Calu3 (cell line): Measurements from ENCODE around the gene TBL1X. TPM values are rescaled to one million over a fixed set of nuclear protein-coding genes. Genes with fewer than 3 reads are reported as not detected.
"Not testable (repeated sequence)": the region's sequence is repeated elsewhere in the genome, so short reads cannot be mapped to it uniquely, and the experiment has no call there.

Experiments
- BruUV-seq: library from RNA; stranded (reverse); fragments of 400-500 nt; replicated peaks from 2 replicates; lab custom pipeline; 2021; lab: Mats Ljungman, UMichigan
- CTCF ChIA-PET: fragments of 300-600 bp; sonication (Branson Sonifier 250); formaldehyde crosslinking; loops from one replicate; lab custom pipeline; 2022; ENCODE audit warnings: antibody characterized with exemption; lab: Charles Lee
- DNase-seq: peaks from one replicate; pipeline ENCODE4 v3.0.0; 2022
- H3K27ac Mint-ChIP-seq: one replicate; pipeline ENCODE4 v1.8.0; 2022; ENCODE audit warnings: mixed read lengths; ENCODE audit not compliant: unreplicated experiment
- H3K27me3 Mint-ChIP-seq: one replicate; pipeline ENCODE4 v1.8.0; 2022; ENCODE audit warnings: mixed read lengths; ENCODE audit not compliant: unreplicated experiment
- H3K36me3 Mint-ChIP-seq: one replicate; pipeline ENCODE4 v1.8.0; 2022; ENCODE audit warnings: mild to moderate bottlenecking, moderate library complexity, mixed read lengths; ENCODE audit not compliant: insufficient read depth, unreplicated experiment
- H3K4me1 Mint-ChIP-seq: one replicate; pipeline ENCODE4 v1.8.0; 2022; ENCODE audit warnings: mild to moderate bottlenecking, low read depth, mixed read lengths; ENCODE audit not compliant: unreplicated experiment
- H3K4me3 Mint-ChIP-seq: one replicate; pipeline ENCODE4 v1.8.0; 2022; ENCODE audit warnings: mild to moderate bottlenecking, low read depth, moderate library complexity, mixed read lengths; ENCODE audit not compliant: unreplicated experiment
- H3K9me3 Mint-ChIP-seq: one replicate; pipeline ENCODE4 v1.8.0; 2022; ENCODE audit warnings: low read depth, mixed read lengths; ENCODE audit not compliant: unreplicated experiment
- CTCF ChIP-seq: fragments of 200-600 bp; IDR thresholded peaks from one replicate; pipeline ENCODE4 v1.8.0; 2022; ENCODE audit warnings: antibody characterized with exemption; ENCODE audit not compliant: unreplicated experiment
- intact Hi-C: fragments of 100-400 bp; cut with micrococcal nuclease; formaldehyde crosslinking; loops from one replicate; pipeline ENCODE4 v1.10.0; 2022; ENCODE audit not compliant: unreplicated experiment
- total RNA-seq: library from RNA; stranded (reverse); gene quantifications from 2 replicates; pipeline ENCODE4 v1.2.3, GENCODE V29; 2022

Gene TBL1X
- total RNA-seq, 1 experiment from 2014 or later: 25.0 TPM

GRCh38 chrX:9433596-9433995 is 31.3 kb upstream of the TBL1X start:
- intact Hi-C loops: no loop called here
- CTCF ChIA-PET: no interaction called here
- H3K9me3 Mint-ChIP-seq: no peaks in the 10 kb centered on the region
- H3K27ac Mint-ChIP-seq: no peak overlapping the region
- H3K27me3 Mint-ChIP-seq: no peaks in the 10 kb centered on the region
- no peak for TF ChIP-seq CTCF
- H3K4me1 Mint-ChIP-seq: no peaks in the 10 kb centered on the region
- H3K36me3 Mint-ChIP-seq: no peaks in the 10 kb centered on the region
- BruUV-seq: no TSS peak
- no peak overlapping the region for H3K4me3 Mint-ChIP-seq
- no peak for DNase-seq

- Mint-ChIP-seq H3K9me3 (no peaks in the 10 kb centered on the region), H3K27me3 (no peaks in the 10 kb centered on the region), H3K4me1 (no peaks in the 10 kb centered on the region), H3K27ac (no peak overlapping the region), H3K36me3 (no peaks in the 10 kb centered on the region), H3K4me3 (no peak overlapping the region)
- intact Hi-C loops: no loop called here
- no TSS peak for BruUV-seq
- CTCF ChIA-PET: no interaction called here
- no peak for TF ChIP-seq CTCF
- DNase-seq: no peak
Observed at GRCh38 chrX:9434051-9434550, 30.8 kb upstream of the TBL1X start.

- BruUV-seq, H3K27me3 Mint-ChIP-seq, H3K36me3 Mint-ChIP-seq: not testable (repeated sequence)
Observed at GRCh38 chrX:9435086-9435485, 29.8 kb upstream of the TBL1X start.

GRCh38 chrX:9436812-9437211 is 28.0 kb upstream of the TBL1X start:
- no TSS peak for BruUV-seq
- no peak for DNase-seq
- Mint-ChIP-seq H3K4me3 (no peak overlapping the region), H3K9me3 (no peaks in the 10 kb centered on the region), H3K27me3 (no peaks in the 10 kb centered on the region), H3K36me3 (no peaks in the 10 kb centered on the region), H3K27ac (no peak overlapping the region), H3K4me1 (no peaks in the 10 kb centered on the region)
- CTCF ChIA-PET: no interaction called here
- intact Hi-C loops: no loop called here
- no peak for TF ChIP-seq CTCF

More at GRCh38 chrX:9435086-9435485, 29.8 kb upstream of the TBL1X start:
- CTCF ChIA-PET, H3K4me3 Mint-ChIP-seq, intact Hi-C loops, H3K9me3 Mint-ChIP-seq, H3K4me1 Mint-ChIP-seq, H3K27ac Mint-ChIP-seq, DNase-seq: not testable (repeated sequence)

- no peak for TF ChIP-seq CTCF
- Mint-ChIP-seq H3K36me3 (no peaks in the 10 kb centered on the region), H3K4me3 (no peak overlapping the region), H3K27me3 (no peaks in the 10 kb centered on the region), H3K9me3 (no peaks in the 10 kb centered on the region), H3K27ac (no peak overlapping the region), H3K4me1 (no peaks in the 10 kb centered on the region)
- intact Hi-C loops: no loop called here
- CTCF ChIA-PET: no interaction called here
- BruUV-seq: no TSS peak
- no peak for DNase-seq
Observed at GRCh38 chrX:9438933-9439494, 25.8 kb upstream of the TBL1X start.
